ENCODE measurements around the gene RADIL. TPM values are rescaled to one million over a fixed set of nuclear protein-coding genes. Genes with fewer than 3 reads are reported as not detected.

RADIL gene
- total RNA-seq, 3 donors from 2014 or later (not counting 1 experiment from before 2014, with no cell fraction given) = not detected

GRCh38 chr7:4833691-4834600 is 49.6 kb downstream of the RADIL start:
- Mint-ChIP-seq H3K27me3 (ENCODE audit: low read depth in 2 of 2) (peaks cover 0 to 3% of the 10 kb centered on the region in 2 donors), H3K4me1 (peaks cover 0 to 11% of the 10 kb centered on the region in 2 donors), H3K27ac (no peak overlapping the region), H3K9me3 (no peaks in the 10 kb centered on the region), H3K36me3 (no peaks in the 10 kb centered on the region), H3K4me3 (no peak overlapping the region)
- 90% methylated on average over 36 of the region's 36 CpGs for WGBS (ENCODE audit: insufficient coverage)
- no peak for TF ChIP-seq CTCF (IDR thresholded peaks at IDR 0.05)
- Histone ChIP-seq H3K4me3 (ENCODE audit: low read length) (no peak overlapping the region), H3K4me1 (ENCODE audit: control insufficient read depth, insufficient read depth, low read length) (no peaks in the 10 kb centered on the region), H3K27ac (ENCODE audit: low read length) (no peak overlapping the region), H3K36me3 (ENCODE audit: control insufficient read depth, insufficient read depth, low read length) (no peaks in the 10 kb centered on the region), H3K9me3 (ENCODE audit: control insufficient read depth, insufficient read depth, low read length) (no peaks in the 10 kb centered on the region), H3K27me3 (ENCODE audit: control insufficient read depth, insufficient read depth, low read length) (no peaks in the 10 kb centered on the region)
- intact Hi-C loops (cut with micrococcal nuclease) = no loop called here
- ATAC-seq (no peak), DNase-seq (no peak)

GRCh38 chr7:4833176-4833575 is 50.3 kb downstream of the RADIL start:
- intact Hi-C loops (cut with micrococcal nuclease) = no loop called here
- H3K27me3 Mint-ChIP-seq (ENCODE audit: low read depth in 2 of 2) = peaks cover 0 to 3% of the 10 kb centered on the region in 2 donors
- H3K4me1 Mint-ChIP-seq = peaks cover 0 to 11% of the 10 kb centered on the region in 2 donors

GRCh38 chr7:4832711-4833110 is 50.8 kb downstream of the RADIL start:
- Mint-ChIP-seq H3K27me3 (ENCODE audit: low read depth in 2 of 2) (peaks cover 0 to 3% of the 10 kb centered on the region in 2 donors), H3K4me1 (peaks cover 0 to 11% of the 10 kb centered on the region in 2 donors), H3K9me3 (no peaks in the 10 kb centered on the region), H3K36me3 (no peaks in the 10 kb centered on the region), H3K27ac (no peak overlapping the region), H3K4me3 (no peak overlapping the region)
- WGBS (ENCODE audit: insufficient coverage) = 96% methylated on average over 16 of the region's 16 CpGs
- Histone ChIP-seq H3K4me3 (ENCODE audit: low read length) (no peak overlapping the region), H3K9me3 (ENCODE audit: control insufficient read depth, insufficient read depth, low read length) (no peaks in the 10 kb centered on the region), H3K27ac (ENCODE audit: low read length) (no peak overlapping the region), H3K27me3 (ENCODE audit: control insufficient read depth, insufficient read depth, low read length) (no peaks in the 10 kb centered on the region), H3K36me3 (ENCODE audit: control insufficient read depth, insufficient read depth, low read length) (no peaks in the 10 kb centered on the region), H3K4me1 (ENCODE audit: control insufficient read depth, insufficient read depth, low read length) (no peaks in the 10 kb centered on the region)
- DNase-seq (no peak), ATAC-seq (no peak)
- intact Hi-C loops (cut with micrococcal nuclease) = no loop called here
- TF ChIP-seq CTCF (IDR thresholded peaks at IDR 0.05) = no peak

More at GRCh38 chr7:4833176-4833575, 50.3 kb downstream of the RADIL start:
- ATAC-seq = no peak
- H3K4me1 ChIP-seq (ENCODE audit: control insufficient read depth, insufficient read depth, low read length) = no peaks in the 10 kb centered on the region
- no peak overlapping the region for H3K4me3 ChIP-seq (ENCODE audit: low read length)
- DNase-seq = no peak
- no peaks in the 10 kb centered on the region for H3K9me3 Mint-ChIP-seq
- no peaks in the 10 kb centered on the region for H3K27me3 ChIP-seq (ENCODE audit: control insufficient read depth, insufficient read depth, low read length)
- no peaks in the 10 kb centered on the region for H3K36me3 ChIP-seq (ENCODE audit: control insufficient read depth, insufficient read depth, low read length)
- no peak overlapping the region for H3K4me3 Mint-ChIP-seq
- no peak overlapping the region for H3K27ac ChIP-seq (ENCODE audit: low read length)
- WGBS (ENCODE audit: insufficient coverage) = 78% methylated on average over 17 of the region's 17 CpGs
- no peaks in the 10 kb centered on the region for H3K36me3 Mint-ChIP-seq
- TF ChIP-seq CTCF (IDR thresholded peaks at IDR 0.05) = no peak
- H3K9me3 ChIP-seq (ENCODE audit: control insufficient read depth, insufficient read depth, low read length) = no peaks in the 10 kb centered on the region
- no peak overlapping the region for H3K27ac Mint-ChIP-seq
